AG09319 (cell line): ENCODE results near the gene STK17B.

Experiments
- DNase-seq: peaks from one replicate; pipeline ENCODE4 v3.0.0-alpha.2; 2010; ENCODE audit warnings: low read depth; ENCODE audit errors: extremely low read depth
- TF ChIP-seq, protein P1 (sequence below): IDR thresholded peaks from 2 replicates; pipeline ENCODE4 v1.5.1; 2011; ENCODE audit warnings: low read depth, mild to moderate bottlenecking, inconsistent platforms, low read length, moderate library complexity

STK17B gene

GRCh38 chr2:196143730-196144131, 27.6 kb downstream of the STK17B start:
- DNase-seq = no peak
- TF ChIP-seq, protein P1, sequence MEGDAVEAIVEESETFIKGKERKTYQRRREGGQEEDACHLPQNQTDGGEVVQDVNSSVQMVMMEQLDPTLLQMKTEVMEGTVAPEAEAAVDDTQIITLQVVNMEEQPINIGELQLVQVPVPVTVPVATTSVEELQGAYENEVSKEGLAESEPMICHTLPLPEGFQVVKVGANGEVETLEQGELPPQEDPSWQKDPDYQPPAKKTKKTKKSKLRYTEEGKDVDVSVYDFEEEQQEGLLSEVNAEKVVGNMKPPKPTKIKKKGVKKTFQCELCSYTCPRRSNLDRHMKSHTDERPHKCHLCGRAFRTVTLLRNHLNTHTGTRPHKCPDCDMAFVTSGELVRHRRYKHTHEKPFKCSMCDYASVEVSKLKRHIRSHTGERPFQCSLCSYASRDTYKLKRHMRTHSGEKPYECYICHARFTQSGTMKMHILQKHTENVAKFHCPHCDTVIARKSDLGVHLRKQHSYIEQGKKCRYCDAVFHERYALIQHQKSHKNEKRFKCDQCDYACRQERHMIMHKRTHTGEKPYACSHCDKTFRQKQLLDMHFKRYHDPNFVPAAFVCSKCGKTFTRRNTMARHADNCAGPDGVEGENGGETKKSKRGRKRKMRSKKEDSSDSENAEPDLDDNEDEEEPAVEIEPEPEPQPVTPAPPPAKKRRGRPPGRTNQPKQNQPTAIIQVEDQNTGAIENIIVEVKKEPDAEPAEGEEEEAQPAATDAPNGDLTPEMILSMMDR = no peak

DNA sequence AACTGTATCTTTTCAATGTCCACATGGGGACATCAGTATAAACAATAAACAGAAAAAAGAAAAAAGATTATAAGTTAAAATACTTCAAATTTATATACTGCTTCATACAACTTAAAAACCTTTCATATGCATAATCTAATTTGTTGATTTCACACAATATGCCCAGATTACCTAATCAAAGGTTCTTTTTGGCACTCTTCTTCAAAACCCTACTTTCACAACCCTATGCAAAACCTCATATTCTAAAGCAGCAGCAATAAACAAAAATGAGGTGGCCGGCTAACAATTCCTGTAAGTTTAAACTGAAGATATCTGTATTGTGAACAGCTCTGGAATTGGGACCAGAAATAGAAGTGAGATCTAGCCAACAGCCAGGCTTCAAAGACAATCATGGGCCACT, 28.6 kb downstream of the STK17B start:
- TF ChIP-seq, protein P1 = no peak
- DNase-seq = no peak

DNA sequence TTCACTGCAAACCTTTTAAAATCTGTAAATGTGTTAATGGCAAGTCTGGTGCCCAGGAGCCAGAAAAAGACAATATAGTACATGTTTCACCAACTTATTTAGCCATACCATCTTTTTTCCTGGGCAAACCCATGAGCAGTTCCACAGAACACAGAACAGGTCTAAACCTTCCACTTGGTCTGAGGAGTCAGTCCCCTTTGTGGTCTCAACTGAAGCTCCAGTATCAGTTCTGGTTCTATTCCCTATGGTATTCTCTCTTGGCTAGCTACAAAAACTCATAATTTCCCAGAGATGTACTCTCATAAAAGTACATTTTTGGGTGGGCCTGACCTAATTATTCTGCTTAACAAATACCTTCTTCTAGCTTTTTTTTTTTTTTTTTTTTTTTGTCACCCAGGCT, 31.2 kb downstream of the STK17B start:
- TF ChIP-seq, protein P1 = no peak
- DNase-seq = no peak

DNA sequence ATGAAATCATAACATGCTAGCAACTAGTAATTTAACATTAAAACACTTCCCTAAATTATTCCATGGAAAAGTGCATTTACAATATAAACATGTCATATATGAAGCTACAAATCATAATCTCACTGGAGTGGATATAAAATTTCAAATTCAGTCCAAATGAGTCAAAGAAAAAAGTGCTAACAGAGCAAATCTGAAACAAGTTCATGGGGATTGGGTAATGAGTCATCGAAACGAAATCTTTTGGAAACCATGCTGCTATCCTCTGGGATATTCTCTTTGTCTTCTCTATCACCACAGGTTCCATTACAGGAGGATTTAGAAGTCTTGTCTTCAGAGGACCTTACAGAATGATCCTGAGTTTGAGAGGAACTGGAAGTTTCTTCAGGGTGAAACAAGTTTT, 34.1 kb downstream of the STK17B start:
- no peak for DNase-seq
- TF ChIP-seq, protein P1 = no peak

- no peak for DNase-seq
- TF ChIP-seq, protein P1 = no peak
These were observed 35.2 kb downstream of the STK17B start for GRCh38 chr2:196136151-196136550.

DNA sequence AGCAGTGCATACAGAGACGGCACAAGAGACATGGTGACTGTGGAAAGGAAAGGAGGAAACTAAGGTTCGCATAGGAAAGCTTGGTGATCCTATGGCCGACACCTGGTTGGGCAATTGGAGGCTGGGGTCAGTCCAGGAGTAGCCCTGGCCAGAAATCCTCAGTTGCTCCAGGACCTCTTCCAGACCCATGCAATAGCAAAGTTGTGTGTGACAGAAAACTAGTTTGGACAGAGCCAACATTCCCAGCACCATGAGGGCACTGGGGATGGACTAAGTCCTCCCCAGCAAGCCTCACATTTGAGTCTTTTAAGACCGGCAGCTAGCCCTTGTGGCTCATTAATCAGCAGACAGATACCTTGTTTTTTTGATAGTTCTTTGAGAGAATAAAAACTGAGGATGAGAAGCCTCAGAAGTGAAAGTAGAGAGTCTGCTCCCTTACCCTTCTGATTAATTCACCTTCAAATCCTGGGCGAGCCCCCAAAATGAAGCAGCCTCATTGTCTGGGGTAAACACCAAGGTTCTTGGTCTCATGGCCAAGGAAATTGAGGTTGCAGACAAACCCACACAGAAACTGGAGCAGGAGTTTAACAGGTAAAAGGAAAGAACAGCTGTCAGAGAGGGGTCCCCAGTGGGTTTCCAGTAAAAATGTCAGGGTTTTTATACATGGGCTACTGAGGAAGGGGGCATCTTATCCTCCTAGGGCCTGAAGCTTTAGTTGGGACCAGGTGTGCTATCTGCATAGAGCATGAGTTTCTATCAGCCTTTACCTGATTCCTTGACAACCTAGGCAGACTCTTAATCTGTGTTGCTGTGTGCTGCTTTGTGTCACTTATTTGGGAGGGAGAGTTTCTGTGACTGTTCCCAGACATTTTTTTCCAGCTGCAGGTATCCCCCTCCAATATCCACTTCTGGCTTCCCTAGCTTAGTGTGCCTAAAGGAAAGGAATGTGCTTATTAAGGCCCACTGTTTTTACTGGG, 39.1 kb downstream of the STK17B start:
- no peak for DNase-seq
- TF ChIP-seq, protein P1 = no peak

DNA sequence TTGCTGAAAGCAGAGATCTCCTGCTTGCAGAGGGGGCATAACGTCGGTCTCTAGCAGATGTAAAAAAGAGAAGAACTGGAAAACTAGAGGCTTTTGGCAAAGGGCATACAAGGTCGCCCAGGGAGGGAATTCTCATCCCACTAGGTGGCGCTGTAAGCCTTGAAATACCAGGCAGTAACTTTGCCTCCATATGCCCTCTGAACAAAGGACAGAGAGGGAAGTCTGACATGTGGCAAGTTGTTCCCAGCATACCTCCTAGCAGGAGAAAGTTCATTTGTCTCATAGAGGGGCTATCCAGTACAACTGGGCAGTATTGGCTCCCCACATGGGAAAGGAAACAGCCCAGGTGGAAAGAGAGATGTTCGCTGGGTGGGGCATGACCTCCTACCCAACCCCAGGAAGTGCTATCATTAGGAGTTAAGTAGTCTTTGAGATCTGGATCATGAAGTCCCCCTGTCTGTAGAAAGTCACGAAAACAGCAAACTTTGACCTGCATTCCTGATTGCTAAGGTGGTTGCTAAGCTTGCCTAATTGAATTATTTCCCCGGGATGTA, 39.9 kb downstream of the STK17B start:
- TF ChIP-seq, protein P1 = peak; percentile 31
- no peak for DNase-seq
